GM10266 (cell line): ENCODE data around the gene ATP6V0E1.
"Not testable (repeated sequence)": the region's sequence is repeated elsewhere in the genome, so short reads cannot be mapped to it uniquely, and the experiment has no call there.

Experiments
- DNase-seq: peaks from one replicate; pipeline ENCODE4 v3.0.0; 2012; ENCODE audit errors: extremely low spot score
- CTCF ChIP-seq: IDR thresholded peaks from 2 replicates; pipeline ENCODE4 v1.5.1; 2012; ENCODE audit warnings: mild to moderate bottlenecking, low read depth; ENCODE audit not compliant: control insufficient read depth, insufficient read depth; ENCODE audit errors: missing control alignments

The ATP6V0E1 gene

GRCh38 chr5:173020643-173021042 is 37.1 kb downstream of the ATP6V0E1 start:
- TF ChIP-seq CTCF: no peak
- no peak for DNase-seq

GRCh38 chr5:173025651-173026050 is 42.1 kb downstream of the ATP6V0E1 start:
- TF ChIP-seq CTCF: no peak
- DNase-seq: no peak

GRCh38 chr5:173027905-173028304 is 44.3 kb downstream of the ATP6V0E1 start:
- DNase-seq: no peak
- TF ChIP-seq CTCF: no peak

GRCh38 chr5:173028811-173029327 is 45.3 kb downstream of the ATP6V0E1 start:
- no peak for DNase-seq
- no peak for TF ChIP-seq CTCF

GRCh38 chr5:173029499-173029921 is 45.9 kb downstream of the ATP6V0E1 start:
- TF ChIP-seq CTCF: no peak
- DNase-seq: no peak

GRCh38 chr5:173032096-173032495 is 48.5 kb downstream of the ATP6V0E1 start:
- not testable (repeated sequence) for DNase-seq

GRCh38 chr5:173032730-173033129 is 49.2 kb downstream of the ATP6V0E1 start:
- DNase-seq: no peak
- no peak for TF ChIP-seq CTCF

- DNase-seq: no peak
- TF ChIP-seq CTCF: no peak
These were observed 50.4 kb downstream of the ATP6V0E1 start for GRCh38 chr5:173033923-173034322.
